HCT116 (cell line): Measurements from ENCODE around the gene PAEP.

Source experiments
- CEBPB ChIP-seq: IDR thresholded peaks from 2 replicates; pipeline ENCODE4 v1.6.1; 2012; ENCODE audit warnings: low read depth
- EZH2 ChIP-seq: fragments of 200-600 bp; sonication (generic); IDR thresholded peaks from 2 replicates; pipeline ENCODE4 v1.6.1; 2017; ENCODE audit warnings: antibody characterized with exemption, mixed run types
- EZH2phosphoT487 ChIP-seq: fragments of 200-600 bp; IDR thresholded peaks from 2 replicates; pipeline ENCODE4 v1.6.1; 2018; ENCODE audit warnings: antibody characterized with exemption, borderline replicate concordance
- MAX ChIP-seq: IDR thresholded peaks from 2 replicates; pipeline ENCODE4 v1.6.1; 2012
- POLR2A ChIP-seq: IDR thresholded peaks from 2 replicates; pipeline ENCODE4 v1.7.0; 2011; ENCODE audit warnings: borderline replicate concordance; ENCODE audit not compliant: insufficient read depth, insufficient read length; ENCODE audit errors: extremely low read depth
- POLR2AphosphoS5 ChIP-seq: IDR thresholded peaks from 2 replicates; pipeline ENCODE4 v1.6.1; 2011; ENCODE audit warnings: mild to moderate bottlenecking, low read depth, low read length, moderate library complexity
- REST ChIP-seq: IDR thresholded peaks from 2 replicates; pipeline ENCODE4 v1.6.1; 2012; ENCODE audit warnings: low read depth
- SP1 ChIP-seq: IDR thresholded peaks from 2 replicates; pipeline ENCODE4 v1.6.1; 2012; ENCODE audit warnings: low read depth
- SRF ChIP-seq: IDR thresholded peaks from 2 replicates; pipeline ENCODE4 v1.6.1; 2012; ENCODE audit warnings: low read depth
- YY1 ChIP-seq: IDR thresholded peaks from 2 replicates; pipeline ENCODE4 v1.6.1; 2011; ENCODE audit warnings: low read length, low read depth, moderate library complexity, mild to moderate bottlenecking; ENCODE audit not compliant: insufficient replicate concordance; ENCODE audit errors: extremely low read depth
- ZNF274 ChIP-seq: fragments of 200-500 bp; sonication (Bioruptor generic); IDR thresholded peaks from 2 replicates; pipeline ENCODE4 v1.6.1; 2014; ENCODE audit warnings: mild to moderate bottlenecking, low read depth, low read length, inconsistent platforms
- TF ChIP-seq, protein P1 (sequence below), 3 experiments: fragments of 200-600 bp in 1 of 3; sonication (generic) in 1 of 3; IDR thresholded peaks in 2 of 3; conservative IDR thresholded peaks in 1 of 3; 2 replicates each; pipeline ENCODE4 v1.5.1; 2012 to 2017; ENCODE audit warnings: low read depth in 2 of 3, low read length in 2 of 3, antibody characterized with exemption in 1 of 3, borderline replicate concordance in 1 of 3, control low read depth in 1 of 3, mild to moderate bottlenecking in 1 of 3, mixed read lengths in 1 of 3, mixed run types in 1 of 3, moderate library complexity in 1 of 3; ENCODE audit not compliant: insufficient read depth in 1 of 3
- TF ChIP-seq, protein P2 (sequence below): IDR thresholded peaks from 2 replicates; pipeline ENCODE4 v1.6.1; 2012

DNA sequence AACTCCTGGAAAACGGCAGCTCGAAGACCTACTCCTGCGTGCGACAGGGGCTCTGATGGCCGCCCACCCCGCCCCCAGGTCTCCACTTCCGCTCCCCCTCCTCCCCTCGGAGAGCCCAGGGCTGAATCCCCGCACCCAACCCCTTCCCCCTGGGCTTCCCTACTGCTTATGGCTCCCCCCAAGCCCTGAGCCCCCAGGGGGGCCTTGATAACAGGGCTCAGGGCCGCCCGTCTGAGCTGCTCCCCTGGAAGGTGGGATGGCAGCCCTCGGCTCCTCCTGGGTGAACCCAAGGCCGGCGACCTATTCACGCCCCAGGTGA, 47.4 kb downstream of the PAEP start:
- TF ChIP-seq ZNF274 (no peak), CEBPB (no peak), SP1 (no peak), REST (no peak), MAX (no peak), YY1 (no peak), POLR2AphosphoS5 (no peak), POLR2A (no peak), SRF (no peak), EZH2phosphoT487 (no peak), EZH2 (no peak)
- TF ChIP-seq, protein P1, sequence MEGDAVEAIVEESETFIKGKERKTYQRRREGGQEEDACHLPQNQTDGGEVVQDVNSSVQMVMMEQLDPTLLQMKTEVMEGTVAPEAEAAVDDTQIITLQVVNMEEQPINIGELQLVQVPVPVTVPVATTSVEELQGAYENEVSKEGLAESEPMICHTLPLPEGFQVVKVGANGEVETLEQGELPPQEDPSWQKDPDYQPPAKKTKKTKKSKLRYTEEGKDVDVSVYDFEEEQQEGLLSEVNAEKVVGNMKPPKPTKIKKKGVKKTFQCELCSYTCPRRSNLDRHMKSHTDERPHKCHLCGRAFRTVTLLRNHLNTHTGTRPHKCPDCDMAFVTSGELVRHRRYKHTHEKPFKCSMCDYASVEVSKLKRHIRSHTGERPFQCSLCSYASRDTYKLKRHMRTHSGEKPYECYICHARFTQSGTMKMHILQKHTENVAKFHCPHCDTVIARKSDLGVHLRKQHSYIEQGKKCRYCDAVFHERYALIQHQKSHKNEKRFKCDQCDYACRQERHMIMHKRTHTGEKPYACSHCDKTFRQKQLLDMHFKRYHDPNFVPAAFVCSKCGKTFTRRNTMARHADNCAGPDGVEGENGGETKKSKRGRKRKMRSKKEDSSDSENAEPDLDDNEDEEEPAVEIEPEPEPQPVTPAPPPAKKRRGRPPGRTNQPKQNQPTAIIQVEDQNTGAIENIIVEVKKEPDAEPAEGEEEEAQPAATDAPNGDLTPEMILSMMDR (IDR thresholded peaks at IDR 0.05 in 2 of 3, conservative IDR thresholded peaks at IDR 0.05 in 1 of 3; ENCODE audit: borderline replicate concordance in 1 of 3, insufficient read depth in 1 of 3, low read depth in 2 of 3, low read length in 2 of 3), result no peak
- TF ChIP-seq, protein P2, sequence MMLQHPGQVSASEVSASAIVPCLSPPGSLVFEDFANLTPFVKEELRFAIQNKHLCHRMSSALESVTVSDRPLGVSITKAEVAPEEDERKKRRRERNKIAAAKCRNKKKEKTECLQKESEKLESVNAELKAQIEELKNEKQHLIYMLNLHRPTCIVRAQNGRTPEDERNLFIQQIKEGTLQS, result no peak
